H1 (cell line): ENCODE measurements around the gene ZFHX2. TPM values are rescaled to one million over a fixed set of nuclear protein-coding genes. Genes with fewer than 3 reads are reported as not detected.

ENCODE experiments used
- CTCF ChIA-PET: fragments of 300-600 bp; sonication (Branson Sonifier 250); formaldehyde crosslinking; loops from one replicate; lab custom pipeline; 2021; ENCODE audit not compliant: partially characterized antibody; lab: Charles Lee
- POLR2A ChIA-PET: fragments of 300-600 bp; sonication (Branson Sonifier 250); formaldehyde crosslinking; loops from one replicate; lab custom pipeline; 2021; ENCODE audit warnings: inconsistent platforms; ENCODE audit not compliant: partially characterized antibody; lab: Charles Lee
- DNase-seq, 2 experiments: peaks; one replicate each; pipeline versions ENCODE4 v3.0.0 to v3.0.0-alpha.2; 2010 to 2022; ENCODE audit warnings: low spot score in 2 of 2, low read depth in 1 of 2, mixed read lengths in 1 of 2
- FAIRE-seq: peaks from 2 replicates; lab custom pipeline; 2011; peaks lifted over from hg19 to GRCh38; lab: Jason Lieb, UNC
- H2AFZ ChIP-seq: 2 replicates; pipeline ENCODE4 v1.8.1; 2012; ENCODE audit warnings: low read length, inconsistent platforms
- H2AK5ac ChIP-seq: 2 replicates; pipeline ENCODE4 v1.6.1; 2013; ENCODE audit warnings: low read depth, low read length
- H2BK120ac ChIP-seq: replicated peaks from 2 replicates; pipeline ENCODE3; 2013; ENCODE audit warnings: low read depth, low read length, inconsistent platforms
- H2BK12ac ChIP-seq: 2 replicates; pipeline ENCODE4 v1.6.1; 2013; ENCODE audit warnings: low read depth, low read length
- H2BK15ac ChIP-seq: 2 replicates; pipeline ENCODE4 v1.6.1; 2013; ENCODE audit warnings: low read length
- H2BK20ac ChIP-seq: 2 replicates; pipeline ENCODE4 v1.6.1; 2013; ENCODE audit warnings: low read length
- H2BK5ac ChIP-seq: 2 replicates; pipeline ENCODE4 v1.6.1; 2013; ENCODE audit warnings: low read depth, low read length
- H3K14ac ChIP-seq: 2 replicates; pipeline ENCODE4 v1.6.1; 2013; ENCODE audit warnings: inconsistent platforms; ENCODE audit not compliant: insufficient read length
- H3K18ac ChIP-seq: 2 replicates; pipeline ENCODE4 v1.6.1; 2013; ENCODE audit warnings: low read length; ENCODE audit errors: extremely low read depth
- H3K23ac ChIP-seq: 2 replicates; pipeline ENCODE4 v1.6.1; 2013; ENCODE audit warnings: inconsistent platforms; ENCODE audit not compliant: insufficient read length
- H3K23me2 ChIP-seq: 2 replicates; pipeline ENCODE4 v1.6.1; 2013; ENCODE audit warnings: low read depth, low read length
- H3K27ac ChIP-seq: 2 replicates; pipeline ENCODE4 v1.6.1; 2011; ENCODE audit warnings: low read depth, low read length, inconsistent platforms
- H3K27me3 ChIP-seq, 4 experiments: replicated peaks in 1 of 4; 1 replicate in 1 of 4; 2 replicates in 3 of 4; pipeline versions ENCODE4 v1.6.1 to v1.8.1; 2011 to 2013; ENCODE audit warnings: low read length in 3 of 4, mild to moderate bottlenecking in 3 of 4, inconsistent platforms in 2 of 4, mixed read lengths in 2 of 4, moderate library complexity in 1 of 4; ENCODE audit not compliant: control insufficient read depth in 3 of 4, insufficient read depth in 3 of 4; ENCODE audit errors: extremely low read depth in 1 of 4
- H3K36me3 ChIP-seq, 4 experiments: 2 replicates each; pipeline versions ENCODE4 v1.6.1 to v1.8.1; 2011 to 2013; ENCODE audit warnings: mild to moderate bottlenecking in 4 of 4, low read length in 3 of 4, moderate library complexity in 2 of 4, control low read depth in 1 of 4, inconsistent platforms in 1 of 4; ENCODE audit not compliant: insufficient read depth in 4 of 4, control insufficient read depth in 2 of 4
- H3K4ac ChIP-seq: replicated peaks from 2 replicates; pipeline ENCODE3; 2013; ENCODE audit warnings: low read length, low read depth, mixed read lengths, inconsistent platforms; ENCODE audit not compliant: insufficient read length
- H3K4me1 ChIP-seq, 4 experiments: replicated peaks in 1 of 4; 1 replicate in 1 of 4; 2 replicates in 3 of 4; pipeline versions ENCODE4 v1.6.1 to v1.8.1; 2011 to 2013; ENCODE audit warnings: low read length in 3 of 4, inconsistent platforms in 2 of 4, mixed read lengths in 1 of 4; ENCODE audit not compliant: insufficient read depth in 4 of 4, control insufficient read depth in 3 of 4
- H3K4me2 ChIP-seq, 2 experiments: 2 replicates each; pipeline versions ENCODE4 v1.6.1 to v1.8.1; 2011 to 2013; ENCODE audit warnings: low read depth in 2 of 2, low read length in 2 of 2, control low read depth in 1 of 2, inconsistent platforms in 1 of 2, mild to moderate bottlenecking in 1 of 2; ENCODE audit not compliant: insufficient read depth in 1 of 2
- H3K4me3 ChIP-seq, 4 experiments: fragments of 200-600, 300-600 bp in 1 of 4; sonication (generic), shearing (Covaris generic), sonication (Bioruptor Twin) in 1 of 4; 2 replicates each; pipeline versions ENCODE4 v1.5.1 to v1.8.1; 2011 to 2016; ENCODE audit warnings: low read length in 4 of 4, low read depth in 3 of 4, control low read depth in 2 of 4, inconsistent platforms in 2 of 4, mild to moderate bottlenecking in 2 of 4, mixed read lengths in 1 of 4, moderate library complexity in 1 of 4; ENCODE audit not compliant: insufficient read depth in 2 of 4; ENCODE audit errors: extremely low read depth in 1 of 4
- H3K56ac ChIP-seq: replicated peaks from 2 replicates; pipeline ENCODE3; 2013; ENCODE audit warnings: low read depth, mild to moderate bottlenecking, mixed read lengths, low read length, inconsistent platforms; ENCODE audit not compliant: insufficient read length
- H3K79me1 ChIP-seq: 2 replicates; pipeline ENCODE4 v1.6.1; 2013; ENCODE audit warnings: low read depth, low read length, control low read depth
- H3K79me2 ChIP-seq, 2 experiments: 2 replicates each; pipeline versions ENCODE4 v1.6.1 to v1.8.1; 2012 to 2013; ENCODE audit warnings: low read length in 2 of 2, mild to moderate bottlenecking in 2 of 2, inconsistent platforms in 1 of 2; ENCODE audit not compliant: insufficient read depth in 2 of 2, control insufficient read depth in 1 of 2
- H3K9ac ChIP-seq, 4 experiments: replicated peaks in 1 of 4; 1 replicate in 1 of 4; 2 replicates in 3 of 4; pipeline versions ENCODE4 v1.6.1 to v1.8.1; 2011 to 2013; ENCODE audit warnings: low read depth in 3 of 4, low read length in 3 of 4, control low read depth in 2 of 4, mild to moderate bottlenecking in 2 of 4, moderate library complexity in 2 of 4, inconsistent platforms in 1 of 4; ENCODE audit errors: extremely low read depth in 1 of 4
- H3K9me3 ChIP-seq, 2 experiments: 2 replicates each; pipeline versions ENCODE4 v1.6.1 to v1.8.1; 2012 to 2013; ENCODE audit warnings: mild to moderate bottlenecking in 2 of 2, moderate library complexity in 2 of 2, control low read depth in 1 of 2, inconsistent platforms in 1 of 2, low read depth in 1 of 2, low read length in 1 of 2, mixed read lengths in 1 of 2; ENCODE audit not compliant: insufficient read depth in 2 of 2
- H4K20me1 ChIP-seq, 2 experiments: replicated peaks in 1 of 2; 2 replicates each; pipeline versions ENCODE3 to v1.8.1; 2011 to 2013; ENCODE audit warnings: inconsistent platforms in 2 of 2, low read length in 2 of 2, mild to moderate bottlenecking in 1 of 2; ENCODE audit not compliant: insufficient read depth in 2 of 2, control insufficient read depth in 1 of 2
- H4K5ac ChIP-seq: 2 replicates; pipeline ENCODE4 v1.6.1; 2013; ENCODE audit warnings: low read length, low read depth, mixed read lengths, inconsistent platforms; ENCODE audit not compliant: insufficient read length
- H4K8ac ChIP-seq: 2 replicates; pipeline ENCODE4 v1.8.0; 2013; ENCODE audit warnings: mild to moderate bottlenecking, moderate library complexity, low read length, inconsistent platforms; ENCODE audit not compliant: insufficient read depth; ENCODE audit errors: extremely low read depth
- H4K91ac ChIP-seq: replicated peaks from 2 replicates; pipeline ENCODE3; 2013; ENCODE audit warnings: low read length, mixed read lengths, inconsistent platforms; ENCODE audit not compliant: insufficient read length
- TCF12 ChIP-seq: IDR thresholded peaks from 2 replicates; pipeline ENCODE4 v1.6.1; 2011; ENCODE audit warnings: low read depth, mild to moderate bottlenecking, low read length
- WGBS, 2 experiments: shearing (Covaris generic) in 1 of 2; methylation state at CpG; one replicate each; pipeline versions ENCODE4 v1.1.6 to v1.1.7; 2013 to 2015; ENCODE audit warnings: low lambda C conversion rate in 2 of 2, mixed read lengths in 2 of 2, inconsistent platforms in 1 of 2, low coverage in 1 of 2, missing lambda C conversion rate in 1 of 2; ENCODE audit not compliant: insufficient replicate concordance in 2 of 2, insufficient coverage in 1 of 2, insufficient read length in 1 of 2; ENCODE audit errors: extremely low coverage in 1 of 2, missing lambda C conversion rate in 1 of 2; 5-methylcytosine and 5-hydroxymethylcytosine counted together
- polyA plus RNA-seq, 7 experiments: library from polyadenylated mRNA; depleted of rRNA in 3 of 7; stranded (reverse) in 5 of 7; unstranded in 2 of 7; fragments of >200 nt in 5 of 7; fragments of 200-250 nt in 2 of 7; gene quantifications; 1 replicate in 5 of 7; 2 replicates in 1 of 7; 4 replicates in 1 of 7; pipeline versions ENCODE4 v1.2.1 to v1.2.3, GENCODE V29; 2011 to 2013; ENCODE audit warnings: missing spikeins in 2 of 7, mixed read lengths in 2 of 7
- total RNA-seq: library from RNA; stranded (reverse); fragmentation: NEBNext Ultra II Directional; extraction: Animal tissue kit (Norgen Biotek cat#: 25700); gene quantifications from 2 replicates; pipeline ENCODE4 v1.2.1, GENCODE V29; 2021

The ZFHX2 gene
- total and polyA plus RNA-seq, 2 of the 8 experiments (the other 6 are each of a cell fraction or from before 2014, with no cell fraction given), result 2.7 to 27.0 TPM

DNA sequence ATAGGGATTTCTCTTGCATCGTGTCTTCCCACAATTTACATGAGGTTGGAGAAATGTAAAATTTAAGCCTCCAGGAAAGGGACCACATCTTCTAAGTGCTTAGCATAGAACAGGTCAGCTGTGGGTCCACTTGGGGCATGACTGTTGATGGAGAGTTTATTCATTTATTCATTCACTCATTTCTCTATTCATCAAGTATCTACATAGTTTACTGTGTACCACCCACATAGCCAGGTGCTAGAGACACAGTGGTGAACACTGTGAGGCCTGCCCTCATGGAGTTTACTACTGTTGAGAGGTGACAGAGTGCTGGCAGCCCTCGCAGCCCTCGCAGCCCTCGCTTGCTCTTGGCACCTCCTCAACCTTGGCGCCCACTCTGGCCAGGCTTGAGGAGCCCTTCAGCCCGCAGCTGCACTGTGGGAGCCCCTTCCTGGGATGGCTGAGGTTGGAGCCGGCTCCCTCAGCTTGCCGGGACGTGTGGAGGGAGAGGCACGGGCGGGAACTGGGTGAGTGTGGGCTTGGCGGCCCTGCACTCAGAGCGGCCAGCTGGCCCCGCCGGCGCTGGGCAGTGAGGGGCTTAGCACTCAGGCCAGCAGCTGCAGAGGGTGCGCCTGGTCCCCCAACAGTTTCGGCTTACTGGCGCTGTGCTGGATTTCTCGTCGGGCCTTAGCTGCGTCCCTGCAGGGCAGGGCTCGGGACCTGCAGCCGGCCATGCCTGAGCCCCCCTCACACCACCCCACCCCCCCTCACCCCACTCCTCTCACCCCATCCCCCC is 28.8 kb upstream of the ZFHX2 start:
- no peak for TF ChIP-seq TCF12
- peaks cover 18% of the 10 kb centered on the region; the same call in 1 of the 2 replicates for H3K23me2 ChIP-seq
- H2AK5ac ChIP-seq, result no peak overlapping the region
- ChIA-PET CTCF (interaction anchor here (1.1 to 2.4 kb wide), 10 partner anchors 9 to 500 kb away, joined by 3 to 7 read pairs (median 4); no protein-coding TSS in a partner anchor), POLR2A (interaction anchor here (0.6 to 3.8 kb wide), 5 partner anchors 12 to 114 kb away, joined by 3 to 14 read pairs (median 6); partner anchors contain the start of gene AP1G2)
- H3K4ac ChIP-seq, result no peak overlapping the region
- H3K79me2 ChIP-seq, result no peaks in the 10 kb centered on the region
- no peak overlapping the region for H3K4me3 ChIP-seq
- 92% methylated on average over 15 of the region's 24 CpGs; no CpG with 5 or more reads in 1 of the 2 experiments for WGBS, 2 experiments
- no peak overlapping the region for H2BK20ac ChIP-seq
- no peaks in the 10 kb centered on the region for H3K79me1 ChIP-seq
- H2BK120ac ChIP-seq, result no peak overlapping the region
- no peak overlapping the region for H4K5ac ChIP-seq
- peak overlapping the region; percentile 77; the same call in 1 of the 2 replicates for H2BK15ac ChIP-seq
- H4K20me1 ChIP-seq, result peaks cover 2% of the 10 kb centered on the region in 2 experiments
- no peak overlapping the region; the same call in 1 of the 2 replicates for H2AFZ ChIP-seq
- H3K9me3 ChIP-seq, result no peaks in the 10 kb centered on the region; a peak in 1 of 4 replicates
- H3K27me3 ChIP-seq, result peaks cover 14 to 25% (median 20%) of the 10 kb centered on the region in 4 experiments; a peak in 6 of 7 replicates
- no peak overlapping the region for H2BK5ac ChIP-seq
- peaks cover 5 to 13% (median 9%) of the 10 kb centered on the region in 4 experiments; a peak in 6 of 7 replicates for H3K4me1 ChIP-seq
- H4K91ac ChIP-seq, result no peak overlapping the region
- no peak overlapping the region for H3K9ac ChIP-seq
- H3K18ac ChIP-seq, result no peak overlapping the region; the same call in none of the 2 replicates
- no peak overlapping the region for H3K27ac ChIP-seq
- H3K4me2 ChIP-seq, result peak overlapping the region in 1 of 2 experiments; percentile 1; a peak in 1 of 4 replicates
- FAIRE-seq (no peak), DNase-seq (no peak)
- H3K36me3 ChIP-seq, result peaks cover 0 to 4% (median 0%) of the 10 kb centered on the region in 4 experiments; a peak in 1 of 8 replicates
- peak overlapping the region; percentile 4; the same call in 1 of the 2 replicates for H4K8ac ChIP-seq
- no peak overlapping the region for H3K14ac ChIP-seq
- peak overlapping the region; percentile 80; the same call in 1 of the 2 replicates for H2BK12ac ChIP-seq
- no peak overlapping the region for H3K56ac ChIP-seq
- H3K23ac ChIP-seq, result no peak overlapping the region
